Esophagus squamous epithelium (tissue), 4 donors: ENCODE data around the gene PATL1.
"Not testable (repeated sequence)": the region's sequence is repeated elsewhere in the genome, so short reads cannot be mapped to it uniquely, and the experiment has no call there.

ENCODE experiments used
- POLR2A ChIP-seq, 4 donors: fragments of 450-650 bp; IDR thresholded peaks; one replicate each; pipeline ENCODE4 v1.6.1; 2017; ENCODE audit warnings: antibody characterized with exemption in 4 of 4, mild to moderate bottlenecking in 4 of 4, moderate library complexity in 3 of 4
- TF ChIP-seq, protein P1 (sequence below), 6 experiments: fragments of 450-650 bp in 4 of 6; fragments of 200-600 bp in 2 of 6; sonication (generic) in 2 of 6; IDR thresholded peaks; one replicate each; pipeline ENCODE4 v1.5.1; 2016 to 2019; ENCODE audit warnings: antibody characterized with exemption in 6 of 6, mild to moderate bottlenecking in 4 of 6, moderate library complexity in 4 of 6

DNA sequence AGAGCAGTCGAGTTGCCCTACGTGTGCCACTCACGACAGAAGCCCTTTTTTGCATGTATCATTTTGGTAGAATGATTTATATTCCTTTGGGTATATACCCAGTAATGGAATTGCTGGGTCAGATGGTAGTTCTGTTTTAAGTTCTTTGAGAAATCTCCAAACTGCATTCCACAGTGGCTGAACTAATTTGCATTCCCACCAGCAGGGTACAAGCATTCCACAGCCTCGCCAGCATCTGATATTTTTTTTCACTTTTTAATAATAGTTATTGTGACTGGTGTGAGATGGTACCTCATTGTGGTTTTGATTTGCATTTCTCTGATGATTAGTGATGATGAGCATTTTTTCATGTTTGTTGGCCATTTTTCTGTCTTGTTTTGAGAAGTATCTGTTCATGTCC is 41.9 kb downstream of the PATL1 start:
- TF ChIP-seq, protein P1, sequence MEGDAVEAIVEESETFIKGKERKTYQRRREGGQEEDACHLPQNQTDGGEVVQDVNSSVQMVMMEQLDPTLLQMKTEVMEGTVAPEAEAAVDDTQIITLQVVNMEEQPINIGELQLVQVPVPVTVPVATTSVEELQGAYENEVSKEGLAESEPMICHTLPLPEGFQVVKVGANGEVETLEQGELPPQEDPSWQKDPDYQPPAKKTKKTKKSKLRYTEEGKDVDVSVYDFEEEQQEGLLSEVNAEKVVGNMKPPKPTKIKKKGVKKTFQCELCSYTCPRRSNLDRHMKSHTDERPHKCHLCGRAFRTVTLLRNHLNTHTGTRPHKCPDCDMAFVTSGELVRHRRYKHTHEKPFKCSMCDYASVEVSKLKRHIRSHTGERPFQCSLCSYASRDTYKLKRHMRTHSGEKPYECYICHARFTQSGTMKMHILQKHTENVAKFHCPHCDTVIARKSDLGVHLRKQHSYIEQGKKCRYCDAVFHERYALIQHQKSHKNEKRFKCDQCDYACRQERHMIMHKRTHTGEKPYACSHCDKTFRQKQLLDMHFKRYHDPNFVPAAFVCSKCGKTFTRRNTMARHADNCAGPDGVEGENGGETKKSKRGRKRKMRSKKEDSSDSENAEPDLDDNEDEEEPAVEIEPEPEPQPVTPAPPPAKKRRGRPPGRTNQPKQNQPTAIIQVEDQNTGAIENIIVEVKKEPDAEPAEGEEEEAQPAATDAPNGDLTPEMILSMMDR (IDR thresholded peaks at IDR 0.05): not testable (repeated sequence)
- not testable (repeated sequence) for TF ChIP-seq POLR2A (IDR thresholded peaks at IDR 0.05)
